Left colon (tissue), 2 donors: Measurements from ENCODE around the gene RPS6KC1. TPM values are rescaled to one million over a fixed set of nuclear protein-coding genes. Genes with fewer than 3 reads are reported as not detected.
"Not testable (repeated sequence)": the region's sequence is repeated elsewhere in the genome, so short reads cannot be mapped to it uniquely, and the experiment has no call there.

Experiments
- ATAC-seq: fragments of 200-7000 bp; cut with Tn5 transposase; one replicate; pipeline ENCODE4 v1.9.1; 2020; ENCODE audit warnings: mild to moderate bottlenecking, moderate library complexity
- DNase-seq, 2 donors: peaks; one replicate each; pipeline ENCODE4 v3.0.0-alpha.2; 2020
- intact Hi-C, 2 donors: fragments of 100-400 bp; cut with DNase I in 1 of 2; cut with micrococcal nuclease in 1 of 2; formaldehyde crosslinking; loops; one replicate each; pipeline versions ENCODE4 v1.11.2 to v1.14.0; 2022; cut with DNase I, micrococcal nuclease
- total RNA-seq, 2 donors: library from RNA; stranded (reverse); fragmentation: NEBNext Ultra II Directional; extraction: Animal tissue kit (Norgen Biotek cat#: 25700); gene quantifications; one replicate each; pipeline ENCODE4 v1.2.1, GENCODE V29; 2021
- donor health status: DM: no; HTN: no; CAD: no.
- donor health status: DM: yes; HTN: yes; CAD: no.

Gene RPS6KC1
- total RNA-seq, 2 donors from 2014 or later = 9.4 to 11.2 TPM

DNA sequence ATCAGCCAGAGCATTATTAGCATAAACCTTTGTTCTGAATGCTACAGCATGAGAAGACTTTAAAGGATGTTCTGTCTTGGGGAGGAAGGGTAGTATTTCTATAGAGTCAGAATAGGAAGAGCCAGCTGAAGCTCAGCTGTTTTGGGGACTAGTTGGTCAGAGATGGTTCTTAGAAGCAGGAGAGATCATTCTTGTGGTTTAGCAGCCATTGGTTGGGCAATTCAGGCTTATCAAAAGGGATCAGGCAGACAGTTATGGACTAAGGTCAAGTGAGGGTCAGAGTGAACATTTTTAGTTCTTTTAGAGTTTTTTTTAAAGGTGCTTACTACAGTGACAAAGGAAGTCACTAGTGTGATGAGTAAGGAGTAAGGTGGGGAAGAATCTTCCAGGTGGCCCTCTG, 245.5 kb downstream of the RPS6KC1 start:
- ATAC-seq (no peak), DNase-seq (no peak)
- intact Hi-C loops = no loop called here

DNA sequence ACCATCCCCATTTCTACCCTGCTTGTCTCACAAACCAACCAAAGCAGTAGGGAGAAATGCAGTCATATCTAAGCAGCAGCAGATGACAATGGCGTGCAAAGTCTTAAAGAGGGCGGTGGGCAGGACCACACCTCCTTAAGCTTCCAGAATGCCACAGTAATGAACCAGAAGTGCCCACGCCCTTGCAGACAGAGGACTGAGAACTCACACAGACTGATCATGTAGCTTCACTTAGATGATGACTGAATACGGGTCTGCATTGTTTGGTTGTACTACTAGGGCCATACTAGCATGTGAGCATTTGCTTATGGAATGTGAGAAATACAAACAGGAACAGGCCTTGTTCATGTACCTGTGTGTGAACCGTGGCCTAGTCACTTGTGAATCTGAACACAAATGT, 246.0 kb downstream of the RPS6KC1 start:
- ATAC-seq (no peak), DNase-seq (no peak)
- intact Hi-C loops = no loop called here

GRCh38 chr1:213300433-213300832, 249.4 kb downstream of the RPS6KC1 start:
- DNase-seq = no peak
- ATAC-seq = no peak
- intact Hi-C loops = no loop called here

- ATAC-seq, intact Hi-C loops, DNase-seq: not testable (repeated sequence)
These were observed 250.5 kb downstream of the RPS6KC1 start for GRCh38 chr1:213301524-213301923.

DNA sequence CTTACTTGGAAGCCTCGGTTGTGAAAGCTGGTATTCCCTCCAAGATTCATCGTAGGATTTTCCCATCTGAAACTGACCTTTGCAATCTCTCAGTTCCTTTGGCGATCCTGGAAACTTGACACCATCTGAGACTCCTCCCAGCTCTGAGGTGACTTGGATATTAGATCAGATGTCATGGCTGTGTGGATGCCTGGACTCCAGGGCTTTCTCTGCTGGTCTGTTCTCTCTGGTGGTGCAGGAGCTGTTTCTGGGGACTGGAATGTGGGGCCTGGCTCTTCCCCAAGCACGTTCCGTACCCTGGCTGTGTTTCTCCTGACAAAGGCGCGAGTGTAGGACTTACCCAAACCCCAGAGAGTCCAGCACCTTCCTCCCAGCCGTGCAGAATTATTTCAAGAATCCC, 252.2 kb downstream of the RPS6KC1 start:
- intact Hi-C loops = no loop called here
- ATAC-seq = no peak

GRCh38 chr1:213315571-213315970, 264.5 kb downstream of the RPS6KC1 start:
- no peak for DNase-seq
- ATAC-seq = no peak
- intact Hi-C loops = no loop called here

More for the DNA sequence above, 252.2 kb downstream of the RPS6KC1 start:
- DNase-seq = no peak

DNA sequence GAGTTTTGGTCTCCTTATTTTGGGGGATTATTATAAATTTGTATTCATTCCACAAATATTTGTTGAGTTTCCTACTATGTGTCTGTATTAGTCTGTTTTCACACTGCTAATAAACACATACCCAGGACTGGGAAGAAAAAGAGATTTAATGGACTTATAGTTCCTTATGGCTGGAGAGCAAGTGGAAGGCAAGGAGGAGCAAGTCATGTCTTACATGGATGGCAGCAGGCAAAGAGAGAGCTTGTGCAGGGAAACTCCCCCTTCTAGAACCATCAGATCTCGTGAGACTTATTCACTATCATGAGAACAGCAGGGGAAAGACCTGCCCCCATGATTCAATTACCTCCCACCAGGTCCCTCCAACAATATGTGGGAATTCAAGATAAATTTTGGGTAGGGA, 267.4 kb downstream of the RPS6KC1 start:
- DNase-seq, intact Hi-C loops, ATAC-seq: not testable (repeated sequence)

GRCh38 chr1:213320191-213320870, 269.3 kb downstream of the RPS6KC1 start:
- ATAC-seq (no peak), DNase-seq (no peak)
- intact Hi-C loops = no loop called here

Other genes with a start within 250 kb of the RPS6KC1 start
- gene SPATA45, start 203.6 kb upstream of the RPS6KC1 start, total RNA-seq = not detected
- gene FLVCR1, start 193.0 kb upstream of the RPS6KC1 start, total RNA-seq = 10 to 100 TPM; 10.9 to 14.2 TPM
- gene VASH2, start 100.7 kb upstream of the RPS6KC1 start, total RNA-seq = under 1 TPM; 0.59 to 0.76 TPM
- gene ANGEL2, start 35.4 kb upstream of the RPS6KC1 start, total RNA-seq = 10 to 100 TPM; 22.3 to 24.4 TPM